Psoas muscle (tissue), 8 donors: ENCODE results near the gene CAPN1. TPM values are rescaled to one million over a fixed set of nuclear protein-coding genes. Genes with fewer than 3 reads are reported as not detected.

Experiments used
- ATAC-seq, 4 donors: fragments of 200-7000 bp; cut with Tn5 transposase; one replicate each; pipeline ENCODE4 v1.9.1; 2020; ENCODE audit warnings: moderate library complexity in 3 of 4, mild to moderate bottlenecking in 2 of 4
- DNase-seq, 2 donors: peaks; one replicate each; pipeline ENCODE4 v3.0.0-alpha.2; 2020
- H3K27ac ChIP-seq: fragments of 200-600 bp; one replicate; pipeline ENCODE4 v1.8.0; 2022
- H3K27me3 ChIP-seq, 3 donors: fragments of 200-600 bp in 1 of 3; one replicate each; pipeline versions ENCODE4 v1.6.1 to v1.8.0; 2013 to 2022; ENCODE audit warnings: low read length in 2 of 3, mild to moderate bottlenecking in 2 of 3, moderate library complexity in 1 of 3; ENCODE audit not compliant: insufficient read depth in 3 of 3
- H3K36me3 ChIP-seq, 2 donors: fragments of 200-600 bp in 1 of 2; one replicate each; pipeline versions ENCODE4 v1.6.1 to v1.8.0; 2013 to 2022; ENCODE audit warnings: low read depth in 1 of 2, mild to moderate bottlenecking in 1 of 2, moderate library complexity in 1 of 2; ENCODE audit not compliant: insufficient read depth in 1 of 2
- H3K4me1 ChIP-seq: fragments of 200-600 bp; one replicate; pipeline ENCODE4 v1.8.0; 2022
- H3K4me3 ChIP-seq: fragments of 200-600 bp; one replicate; pipeline ENCODE4 v1.8.0; 2022; ENCODE audit warnings: mild to moderate bottlenecking
- H3K9me3 ChIP-seq: fragments of 200-600 bp; one replicate; pipeline ENCODE4 v1.8.0; 2022
- CTCF ChIP-seq: fragments of 200-600 bp; IDR thresholded peaks from one replicate; pipeline ENCODE4 v1.8.0; 2022; ENCODE audit warnings: antibody characterized with exemption
- WGBS, 3 donors: extraction: QIAGEN DNeasy Blood & Tissue Kit; methylation state at CpG; one replicate each; pipeline versions ENCODE4 v1.1.6 to v1.1.7; 2013; 5-methylcytosine and 5-hydroxymethylcytosine counted together
- intact Hi-C, 2 donors: fragments of 100-400 bp; cut with DNase I; formaldehyde crosslinking; loops; one replicate each; pipeline versions ENCODE4 v1.11.0 to v1.14.2; 2022
- polyA plus RNA-seq, 3 donors: library from polyadenylated mRNA; stranded (reverse); fragments of 200-250 nt; gene quantifications; one replicate each; pipeline ENCODE4 v1.2.3, GENCODE V29; 2013
- total RNA-seq, 4 donors: library from RNA; stranded (reverse); fragmentation: NEBNext Ultra II Directional in 2 of 4; extraction: Animal tissue kit (Norgen Biotek cat#: 25700) in 2 of 4; gene quantifications; one replicate each; pipeline versions ENCODE4 v1.2.1 to v1.2.4, GENCODE V29; 2021 to 2023
- donor health status: healthy with polysubstance abuse.
- donor health status: DM: no; HTN: no; CAD: no; lungs with moderate emphysema.
- donor health status: Bipolar disorder and iron deficiency.
- donor health status: healthy.
- donor health status: DM: yes; HTN: yes; CAD: no.
- donor health status: DM: no; HTN: no; CAD: no.
- donor health status: DM: no; HTN: no; CAD: no.
- donor health status: DM: yes; HTN: yes; CAD: no.

CAPN1 gene
- total and polyA plus RNA-seq, 7 donors = 65.7 to 105 (median 83.2) TPM

- no peak overlapping the region for H3K4me3 ChIP-seq
- peaks cover 9 to 99% of the 10 kb centered on the region in 2 donors for H3K36me3 ChIP-seq
- H3K27me3 ChIP-seq = no peaks in the 10 kb centered on the region
- WGBS, 3 donors = 94 to 95% (median 95%) methylated on average over 17 to 18 of the region's 18 CpGs
- no peak for ATAC-seq
- intact Hi-C loops = no loop called here
- no peaks in the 10 kb centered on the region for H3K9me3 ChIP-seq
- TF ChIP-seq CTCF = no peak
- H3K4me1 ChIP-seq = no peaks in the 10 kb centered on the region
- H3K27ac ChIP-seq = no peak overlapping the region
- no peak for DNase-seq
Observed at GRCh38 chr11:65188486-65188885, 6.8 kb downstream of the CAPN1 start.

DNA sequence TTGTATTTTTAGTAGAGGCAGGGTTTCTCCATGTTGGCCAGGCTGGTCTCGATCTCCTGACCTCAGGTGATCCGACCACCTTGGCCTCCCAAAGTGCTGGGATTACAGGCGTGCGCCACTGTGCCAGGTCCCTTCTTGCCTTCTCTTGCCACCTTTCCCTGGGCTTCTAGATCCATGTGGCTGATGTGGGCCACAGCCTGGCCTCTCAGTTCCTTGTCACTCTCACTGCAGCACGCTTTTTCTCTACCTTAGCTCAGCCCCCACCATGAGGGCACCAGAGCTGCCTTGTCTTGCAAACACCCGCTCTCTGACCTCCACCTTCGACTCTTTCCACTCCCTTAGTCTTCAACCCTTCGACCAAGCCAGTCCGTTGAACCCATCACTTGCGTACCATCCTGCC lies 7.5 kb downstream of the CAPN1 start:
- peaks cover 9 to 99% of the 10 kb centered on the region in 2 donors for H3K36me3 ChIP-seq
- H3K4me1 ChIP-seq = no peaks in the 10 kb centered on the region
- intact Hi-C loops = no loop called here
- WGBS, 3 donors = 81 to 84% (median 84%) methylated on average over 10 of the region's 10 CpGs
- peak in 1 of 2 donors; percentile 15 for DNase-seq
- H3K9me3 ChIP-seq = no peaks in the 10 kb centered on the region
- ATAC-seq = no peak
- no peak overlapping the region for H3K4me3 ChIP-seq
- no peak for TF ChIP-seq CTCF
- H3K27ac ChIP-seq = no peak overlapping the region
- H3K27me3 ChIP-seq = no peaks in the 10 kb centered on the region

- no peaks in the 10 kb centered on the region for H3K9me3 ChIP-seq
- H3K27ac ChIP-seq = no peak overlapping the region
- no peaks in the 10 kb centered on the region for H3K27me3 ChIP-seq
- H3K4me3 ChIP-seq = no peak overlapping the region
- 90 to 96% (median 91%) methylated on average over 2 of the region's 2 CpGs for WGBS, 3 donors
- TF ChIP-seq CTCF = no peak
- DNase-seq = no peak
- peaks cover 9 to 95% of the 10 kb centered on the region in 2 donors for H3K36me3 ChIP-seq
- intact Hi-C loops = no loop called here
- no peaks in the 10 kb centered on the region for H3K4me1 ChIP-seq
- no peak for ATAC-seq
Observed at GRCh38 chr11:65194564-65194963, 12.8 kb downstream of the CAPN1 start.

DNA sequence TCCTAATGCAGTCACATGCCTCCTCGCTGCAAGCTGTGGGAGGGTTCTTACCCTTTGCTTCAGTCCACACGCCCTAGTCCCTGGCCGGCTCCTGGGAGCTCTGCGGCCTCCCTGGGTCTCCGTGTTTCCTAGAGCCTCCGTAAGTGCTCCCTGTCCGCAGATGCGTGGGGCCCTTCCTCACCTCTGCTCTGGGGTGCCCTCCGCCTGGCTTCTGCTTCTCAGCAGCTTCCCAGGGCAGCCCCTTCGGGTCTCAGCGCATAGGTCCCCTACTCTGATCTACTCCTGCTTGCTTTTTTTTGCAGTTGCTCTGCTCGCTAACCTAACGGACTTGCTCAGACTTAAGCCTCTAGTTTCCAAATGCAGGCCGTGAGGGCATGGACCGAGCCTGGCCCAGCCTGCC lies 22.4 kb downstream of the CAPN1 start:
- H3K36me3 ChIP-seq = peaks cover 0 to 86% of the 10 kb centered on the region in 2 donors
- intact Hi-C loops = no loop called here
- H3K4me3 ChIP-seq = no peak overlapping the region
- DNase-seq (peak in 1 of 2 donors; percentile 31), ATAC-seq (no peak)
- H3K9me3 ChIP-seq = no peaks in the 10 kb centered on the region
- H3K4me1 ChIP-seq = no peaks in the 10 kb centered on the region
- H3K27ac ChIP-seq = no peak overlapping the region
- no peaks in the 10 kb centered on the region for H3K27me3 ChIP-seq
- whole genome bisulfite sequencing, 3 donors = 87 to 93% (median 92%) methylated on average over 15 of the region's 15 CpGs
- no peak for TF ChIP-seq CTCF
